ENCODE results near the gene VWA1.

DNA sequence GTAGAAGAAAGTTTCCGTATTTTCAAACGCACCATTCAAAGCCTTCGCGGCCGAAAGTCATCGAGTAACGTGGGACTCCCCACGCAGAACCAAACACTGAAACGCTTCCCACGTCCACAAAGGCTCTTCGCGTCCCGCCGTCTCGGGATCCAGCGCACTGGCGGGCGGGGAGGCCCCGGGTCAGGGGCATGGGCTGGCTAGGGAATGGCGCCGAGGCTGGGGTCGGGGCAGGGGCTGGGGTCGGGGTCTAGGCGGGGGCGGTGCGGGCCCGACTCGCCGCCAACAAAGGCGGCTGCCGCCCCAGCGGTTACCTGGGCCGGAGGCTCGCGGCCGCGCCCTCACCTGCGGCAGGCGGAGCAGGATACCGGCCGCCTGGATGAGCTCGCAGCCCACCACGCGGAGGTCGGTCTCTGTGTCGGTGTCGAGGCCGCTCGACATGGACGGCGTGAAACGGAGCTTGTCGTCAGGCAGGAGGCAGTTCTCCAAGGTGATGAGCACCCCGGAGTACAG, 36.8 kb upstream of the VWA1 start:
- TF ChIP-seq CTCF (conservative IDR thresholded peaks at IDR 0.05; ENCODE audit: low read length) (no peak), EZH2phosphoT487 (IDR thresholded peaks at IDR 0.05; ENCODE audit: borderline replicate concordance, low read depth, low read length) (no peak)

Measured in OCI-LY7 (cell line).